GM06990 (cell line): ENCODE results near the gene SGF29.

ENCODE experiments used
- DNase-seq: peaks from one replicate; pipeline ENCODE4 v3.0.0-alpha.2; 2011; ENCODE audit not compliant: insufficient read length; ENCODE audit errors: extremely low read depth
- H3K27me3 ChIP-seq: replicated peaks from 2 replicates; pipeline ENCODE4 v1.6.0; 2011; ENCODE audit warnings: low read length; ENCODE audit not compliant: control insufficient read depth, insufficient read depth
- H3K36me3 ChIP-seq: 2 replicates; pipeline ENCODE4 v1.5.1; 2011; ENCODE audit warnings: low read length; ENCODE audit not compliant: control insufficient read depth, insufficient read depth
- H3K4me3 ChIP-seq: replicated peaks from 2 replicates; pipeline ENCODE4 v1.5.1; 2011; ENCODE audit warnings: low read depth, mild to moderate bottlenecking, control low read depth, low read length
- TF ChIP-seq, protein P1 (sequence below): IDR thresholded peaks from 2 replicates; pipeline ENCODE4 v1.5.1; 2011; ENCODE audit warnings: low read length, control low read depth, mild to moderate bottlenecking, inconsistent platforms; ENCODE audit not compliant: insufficient read depth, poor library complexity, severe bottlenecking

Gene SGF29

DNA sequence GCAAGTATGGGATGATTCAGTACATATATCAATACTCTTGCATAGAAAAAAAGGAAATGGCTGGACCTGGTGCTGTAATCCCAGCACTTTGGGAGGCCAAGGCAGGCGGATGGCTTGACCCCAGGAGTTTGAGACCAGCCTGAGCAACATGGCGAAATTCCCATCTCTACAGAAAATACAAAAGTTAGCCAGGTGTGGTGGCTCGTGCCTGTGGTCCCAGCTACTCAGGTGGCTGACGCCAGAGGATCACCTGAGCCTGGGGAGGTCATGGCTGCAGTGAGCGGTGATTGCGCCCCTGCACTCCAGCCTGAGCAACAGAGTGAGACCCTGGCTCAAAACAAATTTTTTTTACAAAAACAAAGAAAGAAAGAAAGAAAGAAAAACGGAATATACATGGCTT lies 7.1 kb upstream of the SGF29 start:
- H3K4me3 ChIP-seq: no peak overlapping the region
- no peaks in the 10 kb centered on the region for H3K36me3 ChIP-seq
- no peaks in the 10 kb centered on the region for H3K27me3 ChIP-seq
- DNase-seq: no peak
- TF ChIP-seq, protein P1, sequence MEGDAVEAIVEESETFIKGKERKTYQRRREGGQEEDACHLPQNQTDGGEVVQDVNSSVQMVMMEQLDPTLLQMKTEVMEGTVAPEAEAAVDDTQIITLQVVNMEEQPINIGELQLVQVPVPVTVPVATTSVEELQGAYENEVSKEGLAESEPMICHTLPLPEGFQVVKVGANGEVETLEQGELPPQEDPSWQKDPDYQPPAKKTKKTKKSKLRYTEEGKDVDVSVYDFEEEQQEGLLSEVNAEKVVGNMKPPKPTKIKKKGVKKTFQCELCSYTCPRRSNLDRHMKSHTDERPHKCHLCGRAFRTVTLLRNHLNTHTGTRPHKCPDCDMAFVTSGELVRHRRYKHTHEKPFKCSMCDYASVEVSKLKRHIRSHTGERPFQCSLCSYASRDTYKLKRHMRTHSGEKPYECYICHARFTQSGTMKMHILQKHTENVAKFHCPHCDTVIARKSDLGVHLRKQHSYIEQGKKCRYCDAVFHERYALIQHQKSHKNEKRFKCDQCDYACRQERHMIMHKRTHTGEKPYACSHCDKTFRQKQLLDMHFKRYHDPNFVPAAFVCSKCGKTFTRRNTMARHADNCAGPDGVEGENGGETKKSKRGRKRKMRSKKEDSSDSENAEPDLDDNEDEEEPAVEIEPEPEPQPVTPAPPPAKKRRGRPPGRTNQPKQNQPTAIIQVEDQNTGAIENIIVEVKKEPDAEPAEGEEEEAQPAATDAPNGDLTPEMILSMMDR: no peak

DNA sequence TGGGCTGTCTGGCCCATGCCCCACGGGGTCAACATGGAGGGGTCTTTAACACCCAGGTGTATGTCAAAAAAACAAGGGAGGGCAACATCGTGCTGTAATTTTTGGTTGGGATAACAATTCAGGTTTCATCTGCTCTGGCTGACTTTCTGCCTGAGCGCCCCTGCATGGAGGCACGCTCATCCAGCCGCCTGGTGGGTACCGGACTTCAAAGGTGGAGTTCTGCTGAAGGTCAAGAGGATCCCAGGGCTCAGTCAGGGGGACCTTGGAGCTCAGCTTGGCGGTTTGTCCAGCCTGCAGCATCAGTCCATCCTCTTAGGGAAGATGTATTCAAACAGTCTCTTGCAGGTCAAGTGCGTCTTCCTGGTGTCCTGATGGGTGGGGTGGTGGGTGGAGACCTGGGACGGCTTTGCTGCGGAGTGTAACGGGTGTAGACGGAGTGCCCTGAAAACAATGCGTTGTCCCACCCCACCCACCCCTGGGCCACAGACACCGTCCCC lies 5.4 kb upstream of the SGF29 start:
- no peaks in the 10 kb centered on the region for H3K27me3 ChIP-seq
- no peaks in the 10 kb centered on the region for H3K36me3 ChIP-seq
- no peak for DNase-seq
- TF ChIP-seq, protein P1: no peak
- no peak overlapping the region for H3K4me3 ChIP-seq

DNA sequence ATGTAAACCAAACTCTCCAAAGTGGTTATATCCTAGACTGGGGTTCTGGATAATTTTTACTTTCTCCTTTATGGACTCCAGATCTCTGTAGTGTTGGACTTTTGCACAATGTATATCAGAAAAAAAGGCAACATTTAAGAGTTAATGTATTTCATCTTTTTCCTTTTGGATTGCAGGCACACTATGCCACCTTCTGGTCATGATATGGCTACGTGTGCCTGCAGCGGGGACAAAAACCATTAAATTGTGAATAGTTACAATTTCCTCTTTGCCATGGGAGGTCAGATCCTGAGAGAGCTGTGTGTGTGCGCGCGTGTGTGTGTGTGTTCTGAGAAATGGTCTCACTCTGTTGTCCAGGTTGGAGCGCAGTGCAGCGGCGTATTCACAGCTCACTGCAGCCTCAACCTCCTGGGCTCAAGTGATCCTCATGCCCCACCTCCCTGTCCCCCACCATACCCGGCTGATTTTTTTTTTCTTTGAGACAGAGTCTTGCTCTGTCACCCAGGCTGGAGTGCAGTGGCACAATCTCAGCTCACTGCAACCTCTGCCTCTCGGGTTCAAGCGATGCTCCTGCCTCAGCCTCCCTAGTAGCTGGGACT lies 4.3 kb upstream of the SGF29 start:
- no peak for DNase-seq
- H3K36me3 ChIP-seq: no peaks in the 10 kb centered on the region
- H3K27me3 ChIP-seq: no peaks in the 10 kb centered on the region
- no peak overlapping the region for H3K4me3 ChIP-seq
- TF ChIP-seq, protein P1: peak; percentile 62

DNA sequence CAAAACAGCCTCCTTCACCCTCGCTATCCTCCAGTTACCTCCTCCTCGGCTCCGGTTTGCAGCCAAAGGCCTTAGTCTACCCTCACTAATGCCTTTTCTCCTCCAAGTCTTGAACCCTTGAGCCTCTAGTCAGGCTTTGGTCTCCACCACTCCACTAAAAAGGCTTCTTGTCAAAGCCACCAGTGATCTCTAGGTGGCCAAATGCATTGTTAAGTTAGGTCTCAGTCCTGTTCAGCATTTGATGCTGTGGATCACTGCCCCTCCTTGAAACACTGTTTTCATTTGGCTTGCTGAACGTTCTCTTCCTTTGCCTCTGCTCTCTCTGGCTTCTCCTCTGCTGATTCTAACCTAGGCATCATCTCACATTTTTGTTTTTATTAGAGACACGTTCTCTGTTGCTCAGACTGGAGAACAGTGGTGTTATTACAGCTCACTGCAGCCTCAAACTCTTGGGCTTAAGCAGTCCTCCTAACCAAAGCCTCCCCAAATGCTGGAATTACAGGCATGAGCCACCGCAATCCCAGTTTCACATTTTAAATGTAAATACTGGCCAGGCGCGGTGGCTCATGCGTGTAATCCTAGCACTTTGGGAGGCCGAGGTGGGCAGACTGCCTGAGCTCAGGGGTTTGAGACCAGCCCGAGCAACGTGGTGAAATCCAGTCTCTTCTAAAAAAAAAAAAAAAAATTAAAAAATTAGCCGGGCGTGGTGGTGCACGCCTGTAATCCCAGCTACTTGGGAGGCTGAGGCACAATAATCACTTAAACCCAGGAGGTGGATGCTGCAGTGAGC lies 1.1 kb downstream of the SGF29 start:
- TF ChIP-seq, protein P1: no peak
- Histone ChIP-seq H3K36me3 (no peaks in the 10 kb centered on the region; the same call in 1 of the 2 replicates), H3K4me3 (peak overlapping the region; percentile 53), H3K27me3 (no peaks in the 10 kb centered on the region)
- DNase-seq: no peak

DNA sequence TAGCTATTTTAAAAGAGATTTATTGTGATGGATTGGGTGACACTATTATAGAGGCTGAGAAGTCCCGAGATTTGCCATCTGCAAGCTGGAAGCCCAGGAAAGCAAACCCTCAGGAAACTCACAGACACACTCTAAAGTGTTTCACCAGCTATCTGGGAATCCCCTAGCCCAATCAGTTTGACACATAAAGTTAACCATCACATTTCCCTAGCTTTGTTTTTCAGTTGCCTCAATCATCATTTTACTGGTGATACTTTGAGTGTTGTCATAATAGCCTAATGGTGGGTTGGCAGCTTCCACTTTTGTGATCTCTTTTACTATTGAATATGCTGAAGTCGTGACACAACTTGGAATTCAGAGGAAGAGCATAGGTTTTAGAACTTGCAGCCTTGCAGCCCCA lies 1.8 kb downstream of the SGF29 start:
- no peak overlapping the region for H3K4me3 ChIP-seq
- no peaks in the 10 kb centered on the region for H3K27me3 ChIP-seq
- H3K36me3 ChIP-seq: no peaks in the 10 kb centered on the region; the same call in 1 of the 2 replicates
- TF ChIP-seq, protein P1: no peak
- DNase-seq: no peak
